Activated naive CD4-positive, alpha-beta T cell treated with anti-CD3 and anti-CD28 coated beads, Interleukin-2, amount 50 U/mL, for 24 hours (primary cell): ENCODE data around the gene ZBTB22.
A peak's percentile ranks its signal among the peaks of the same experiment; 100 is the strongest.

Experiments used
- H3K27ac Mint-ChIP-seq: one replicate; pipeline ENCODE4 v1.8.0; 2021; ENCODE audit warnings: mild to moderate bottlenecking, mixed read lengths
- H3K27me3 Mint-ChIP-seq: one replicate; pipeline ENCODE4 v1.8.0; 2021; ENCODE audit warnings: mixed read lengths
- H3K36me3 Mint-ChIP-seq: one replicate; pipeline ENCODE4 v1.8.0; 2021; ENCODE audit warnings: mixed read lengths
- H3K4me1 Mint-ChIP-seq: one replicate; pipeline ENCODE4 v1.8.0; 2021; ENCODE audit warnings: mixed read lengths
- H3K4me3 Mint-ChIP-seq: one replicate; pipeline ENCODE4 v1.8.0; 2021; ENCODE audit warnings: mild to moderate bottlenecking, mixed read lengths
- H3K9me3 Mint-ChIP-seq: one replicate; pipeline ENCODE4 v1.8.0; 2021; ENCODE audit warnings: mixed read lengths

The ZBTB22 gene

DNA sequence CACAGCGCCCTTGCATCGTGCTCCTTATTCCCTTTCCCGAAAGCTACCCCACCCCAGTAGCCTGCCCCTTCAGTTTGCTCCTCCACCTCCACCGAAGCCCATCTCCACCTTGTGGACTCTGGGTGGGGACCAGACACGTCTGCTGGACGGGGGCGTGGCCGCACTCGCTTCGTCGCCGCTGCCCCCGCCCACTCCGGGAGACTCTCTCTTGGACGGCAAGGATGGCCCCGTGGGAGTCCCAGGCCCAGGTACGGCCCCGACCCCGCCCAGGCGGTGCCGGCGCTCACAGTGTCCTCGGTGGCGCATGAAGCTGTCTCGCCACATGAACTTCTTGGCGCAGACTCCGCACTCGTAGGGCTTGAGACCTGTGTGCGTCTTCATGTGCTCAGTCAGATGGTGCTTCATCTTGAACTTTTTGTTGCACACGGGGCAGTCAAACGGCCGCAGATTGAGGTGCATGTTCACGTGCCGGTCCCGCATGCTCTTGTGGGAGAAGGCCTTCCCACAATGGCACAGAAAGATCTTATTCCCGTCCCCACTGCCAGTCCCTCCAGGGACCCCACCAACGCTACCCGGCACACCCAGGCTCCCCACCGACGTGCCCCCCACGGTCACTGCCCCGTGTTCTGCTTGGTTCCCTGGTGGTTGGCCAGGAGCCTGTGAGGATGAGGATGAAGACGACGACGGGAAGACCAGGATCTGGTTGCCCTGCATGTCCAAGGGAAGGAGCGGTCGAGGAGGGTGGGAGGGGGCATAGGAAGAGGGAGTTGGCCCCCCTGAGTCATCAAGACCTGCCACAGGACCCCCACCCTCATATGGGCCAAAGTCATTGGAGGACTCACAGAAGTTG is 2.4 kb downstream of the ZBTB22 start:
- peaks cover 66% of the 10 kb centered on the region for H3K4me1 Mint-ChIP-seq
- peaks cover 24% of the 10 kb centered on the region for H3K36me3 Mint-ChIP-seq
- H3K4me3 Mint-ChIP-seq, result peak overlapping the region; percentile 97
- H3K27ac Mint-ChIP-seq, result peak overlapping the region; percentile 96
- no peaks in the 10 kb centered on the region for H3K27me3 Mint-ChIP-seq
- no peaks in the 10 kb centered on the region for H3K9me3 Mint-ChIP-seq

DNA sequence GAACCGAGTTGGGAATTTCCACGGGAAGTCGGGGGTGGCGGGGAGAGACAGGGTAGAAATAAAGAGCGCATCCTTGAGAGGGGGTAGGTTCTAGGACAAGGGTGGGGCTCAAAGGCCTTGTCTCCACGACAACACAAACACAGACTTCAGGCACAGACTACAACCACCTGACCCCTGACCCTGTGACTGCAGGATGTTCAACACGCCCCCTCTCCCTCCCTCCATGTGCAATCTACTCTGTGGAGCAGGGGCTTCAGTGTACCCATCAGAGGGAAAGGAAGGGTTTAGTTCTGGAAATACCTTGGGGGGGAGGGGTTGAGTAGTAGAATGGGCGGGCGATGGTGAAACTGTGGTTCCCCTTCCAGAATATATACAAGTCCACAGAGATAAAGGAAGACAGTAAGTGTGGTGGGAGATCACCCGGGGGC is 3.0 kb downstream of the ZBTB22 start:
- H3K27me3 Mint-ChIP-seq, result no peaks in the 10 kb centered on the region
- H3K36me3 Mint-ChIP-seq, result peaks cover 19% of the 10 kb centered on the region
- no peaks in the 10 kb centered on the region for H3K9me3 Mint-ChIP-seq
- peak overlapping the region; percentile 97 for H3K4me3 Mint-ChIP-seq
- H3K27ac Mint-ChIP-seq, result peak overlapping the region; percentile 96
- peaks cover 60% of the 10 kb centered on the region for H3K4me1 Mint-ChIP-seq

- no peaks in the 10 kb centered on the region for H3K9me3 Mint-ChIP-seq
These were observed 3.6 kb downstream of the ZBTB22 start, which contains the start of gene TAPBP for GRCh38 chr6:33313709-33314514. Gene TAPBP (minus strand): TSS chr6:33314078. CDS start chr6:33314041, 37 bp downstream.

DNA sequence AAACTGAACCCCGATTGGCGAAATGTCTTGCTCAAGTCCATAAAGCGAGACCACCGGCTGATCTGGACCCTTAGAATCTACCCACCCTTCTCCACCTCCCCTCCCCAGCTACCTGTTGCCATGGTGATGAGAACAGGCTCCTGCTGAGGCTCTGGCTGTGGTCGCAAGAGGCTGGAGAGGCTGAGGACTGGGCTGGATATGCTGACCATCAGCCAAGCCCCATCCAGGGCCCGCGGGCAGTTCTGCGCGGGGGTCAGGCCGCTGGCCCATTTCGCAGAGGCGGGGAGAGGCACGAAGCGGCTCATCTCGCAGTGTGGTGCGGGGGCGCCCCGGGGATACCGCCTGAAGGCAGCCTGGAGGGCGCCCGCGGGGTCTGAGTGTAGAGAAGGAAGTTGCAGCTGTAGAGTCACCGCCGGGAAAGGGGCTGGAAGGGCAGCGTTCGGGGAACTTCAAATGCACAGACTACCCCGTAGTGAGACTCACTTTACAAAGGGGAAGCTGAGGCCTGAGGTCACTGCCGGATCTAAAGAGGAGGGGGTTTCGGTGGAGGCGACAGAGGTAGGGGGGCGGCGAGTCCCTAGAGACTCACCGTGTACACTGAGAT is 4.3 kb downstream of the ZBTB22 start:
- no peaks in the 10 kb centered on the region for H3K27me3 Mint-ChIP-seq
- H3K36me3 Mint-ChIP-seq, result peaks cover 17% of the 10 kb centered on the region
- H3K4me3 Mint-ChIP-seq, result peak overlapping the region; percentile 97
- H3K27ac Mint-ChIP-seq, result peak overlapping the region; percentile 96
- peaks cover 54% of the 10 kb centered on the region for H3K4me1 Mint-ChIP-seq
- no peaks in the 10 kb centered on the region for H3K9me3 Mint-ChIP-seq

More at GRCh38 chr6:33313709-33314514, 3.6 kb downstream of the ZBTB22 start, which contains the start of gene TAPBP:
- Mint-ChIP-seq H3K4me1 (peaks cover 54% of the 10 kb centered on the region), H3K27me3 (no peaks in the 10 kb centered on the region), H3K4me3 (peak within 1 kb of the TSS; percentile 97), H3K27ac (peak within 1 kb of the TSS; percentile 96), H3K36me3 (peaks cover 17% of the 10 kb centered on the region)

DNA sequence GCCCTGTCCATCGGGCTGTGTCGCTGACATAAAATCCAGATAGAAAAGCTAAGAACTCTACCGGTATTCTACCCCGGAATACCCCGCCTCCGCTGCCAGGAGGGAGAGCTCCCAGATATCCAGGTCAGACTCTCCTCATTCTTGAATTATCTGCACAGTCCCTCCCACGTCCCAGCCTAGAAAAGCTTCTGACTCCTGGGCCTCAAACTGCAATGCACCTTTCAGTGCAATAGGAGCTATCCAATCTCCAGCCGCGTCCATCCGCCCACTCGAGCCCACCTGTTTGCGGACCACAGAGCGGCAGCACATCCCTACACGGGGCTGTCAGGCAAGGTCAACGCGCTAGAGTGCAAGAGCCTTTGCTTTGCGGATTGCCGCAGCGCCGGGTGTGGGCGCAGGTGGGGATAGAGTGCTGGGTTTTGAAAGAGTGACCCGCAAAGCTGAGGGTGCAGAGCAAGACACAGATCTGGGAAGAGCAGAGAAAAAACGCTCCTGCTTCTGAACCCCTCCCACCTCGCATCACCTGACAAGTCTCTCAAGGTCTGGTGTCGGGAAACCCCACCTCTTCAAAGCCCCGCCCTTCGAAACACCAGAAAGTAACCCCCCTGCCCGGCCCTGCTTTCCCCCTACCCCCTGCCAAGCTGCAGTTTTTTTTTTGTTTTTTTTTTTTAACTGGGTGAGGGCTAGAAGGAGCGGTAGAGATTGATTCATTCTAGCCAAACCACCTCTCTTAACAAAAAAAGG is 5.0 kb downstream of the ZBTB22 start:
- H3K4me1 Mint-ChIP-seq, result peaks cover 53% of the 10 kb centered on the region
- peak overlapping the region; percentile 97 for H3K4me3 Mint-ChIP-seq
- H3K36me3 Mint-ChIP-seq, result peaks cover 17% of the 10 kb centered on the region
- no peaks in the 10 kb centered on the region for H3K27me3 Mint-ChIP-seq
- H3K27ac Mint-ChIP-seq, result peak overlapping the region; percentile 96
- H3K9me3 Mint-ChIP-seq, result no peaks in the 10 kb centered on the region

DNA sequence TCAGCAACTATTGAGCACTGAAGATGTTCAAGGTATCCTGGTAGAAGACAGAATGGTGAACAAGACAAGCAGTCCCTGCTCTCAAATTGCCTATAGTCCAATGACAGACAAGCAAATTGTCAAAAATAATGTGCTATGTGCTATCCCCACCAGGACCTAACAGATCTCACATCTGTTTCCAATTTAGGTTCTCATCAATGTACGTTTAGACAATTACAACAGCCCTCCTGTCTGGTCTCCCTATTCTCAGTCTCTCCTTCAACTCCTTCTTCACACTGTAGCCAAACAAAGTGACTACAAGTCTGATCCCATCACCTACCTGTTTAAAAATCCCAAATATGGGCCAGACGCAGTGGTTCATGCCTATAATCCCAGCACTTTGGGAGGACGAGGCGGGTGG is 11.2 kb downstream of the ZBTB22 start:
- Mint-ChIP-seq H3K27me3 (no peaks in the 10 kb centered on the region), H3K4me1 (peaks cover 34% of the 10 kb centered on the region), H3K4me3 (no peak overlapping the region), H3K27ac (peak overlapping the region; percentile 8), H3K9me3 (no peaks in the 10 kb centered on the region), H3K36me3 (peaks cover 12% of the 10 kb centered on the region)

GRCh38 chr6:33305052-33305451 is 12.5 kb downstream of the ZBTB22 start:
- Mint-ChIP-seq H3K27me3 (no peaks in the 10 kb centered on the region), H3K36me3 (peaks cover 11% of the 10 kb centered on the region), H3K4me3 (no peak overlapping the region), H3K27ac (no peak overlapping the region), H3K9me3 (no peaks in the 10 kb centered on the region), H3K4me1 (peaks cover 37% of the 10 kb centered on the region)

- H3K27me3 Mint-ChIP-seq, result no peaks in the 10 kb centered on the region
- peaks cover 12% of the 10 kb centered on the region for H3K36me3 Mint-ChIP-seq
- H3K9me3 Mint-ChIP-seq, result no peaks in the 10 kb centered on the region
- H3K4me3 Mint-ChIP-seq, result no peak overlapping the region
- peaks cover 46% of the 10 kb centered on the region for H3K4me1 Mint-ChIP-seq
- no peak overlapping the region for H3K27ac Mint-ChIP-seq
These were observed 13.3 kb downstream of the ZBTB22 start for GRCh38 chr6:33304216-33304615.

GRCh38 chr6:33301877-33302276 is 15.7 kb downstream of the ZBTB22 start:
- H3K9me3 Mint-ChIP-seq, result no peaks in the 10 kb centered on the region
- no peaks in the 10 kb centered on the region for H3K27me3 Mint-ChIP-seq
- no peak overlapping the region for H3K27ac Mint-ChIP-seq
- H3K4me1 Mint-ChIP-seq, result peaks cover 43% of the 10 kb centered on the region
- no peak overlapping the region for H3K4me3 Mint-ChIP-seq
- H3K36me3 Mint-ChIP-seq, result peaks cover 8% of the 10 kb centered on the region

DNA sequence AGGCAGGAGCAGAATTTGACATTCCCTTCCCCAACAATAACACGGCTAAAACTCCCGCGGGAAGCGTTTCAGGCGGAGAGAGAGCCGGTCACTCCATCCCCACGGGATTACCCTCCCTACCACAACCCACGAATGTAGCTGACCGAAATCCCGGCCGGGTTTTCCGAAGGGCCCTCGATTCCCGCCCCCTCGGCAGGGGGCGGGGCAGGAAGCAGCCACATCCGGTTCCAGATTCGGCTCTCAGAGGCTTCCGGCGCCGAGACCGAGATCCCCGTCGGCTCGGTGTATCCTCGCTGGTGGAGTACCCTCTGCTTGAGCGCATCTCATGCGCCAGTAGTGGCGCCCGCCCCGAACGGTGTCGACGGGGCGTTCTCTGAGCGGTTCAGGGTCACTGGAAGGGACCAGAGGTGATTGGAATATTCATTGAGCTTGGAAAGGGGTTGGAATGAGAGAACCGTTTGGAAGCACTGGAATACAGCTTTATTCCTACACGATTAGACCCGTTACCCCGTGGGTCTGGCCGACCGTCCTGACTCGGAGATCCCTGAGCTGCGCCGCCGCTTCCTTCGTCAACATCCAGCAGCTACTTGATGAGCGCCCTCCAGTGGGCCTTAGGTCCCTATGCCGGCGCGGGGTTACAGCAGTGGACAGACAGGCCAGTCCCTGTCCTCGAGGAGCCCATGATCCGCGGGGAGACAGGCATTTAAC is 18.2 kb downstream of the ZBTB22 start:
- Mint-ChIP-seq H3K4me1 (peaks cover 34% of the 10 kb centered on the region), H3K27me3 (no peaks in the 10 kb centered on the region), H3K27ac (peak overlapping the region; percentile 98), H3K36me3 (peaks cover 12% of the 10 kb centered on the region), H3K9me3 (no peaks in the 10 kb centered on the region), H3K4me3 (peak overlapping the region; percentile 98)

DNA sequence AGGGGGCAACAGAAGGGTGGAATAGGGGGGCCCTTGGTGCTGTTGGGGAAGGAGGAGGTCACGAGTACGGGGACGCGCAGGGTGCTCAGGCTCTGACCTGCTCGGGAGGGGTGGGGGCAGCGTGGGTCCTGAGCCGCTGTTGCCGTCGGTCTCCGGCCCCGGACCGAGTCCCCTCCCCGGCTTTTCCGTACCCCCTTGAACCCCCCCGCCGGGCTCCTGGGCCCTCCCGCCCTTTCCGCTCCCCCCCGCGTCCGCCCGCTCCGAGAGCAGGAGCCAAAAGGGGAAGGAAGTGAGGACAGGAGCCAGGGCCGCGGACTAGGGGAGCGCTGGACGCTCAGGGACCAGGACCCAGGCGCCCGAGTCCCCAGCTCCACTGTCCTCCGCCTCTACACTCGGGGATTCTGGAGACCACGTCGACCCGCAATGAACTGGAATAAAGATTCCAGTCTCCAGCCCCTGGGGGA is 18.7 kb downstream of the ZBTB22 start, which contains the start of gene RGL2:
RGL2 (minus strand) TSS at position 170 of the 464 bp plus-strand sequence. CDS start 332 bp downstream, outside the sequence.
- Mint-ChIP-seq H3K27me3 (no peaks in the 10 kb centered on the region), H3K4me1 (peaks cover 32% of the 10 kb centered on the region), H3K4me3 (peak within 1 kb of the TSS; percentile 98), H3K27ac (peak within 1 kb of the TSS; percentile 98), H3K9me3 (no peaks in the 10 kb centered on the region), H3K36me3 (peaks cover 13% of the 10 kb centered on the region)

GRCh38 chr6:33297956-33298772 is 19.4 kb downstream of the ZBTB22 start:
- H3K4me3 Mint-ChIP-seq, result peak overlapping the region; percentile 98
- H3K27ac Mint-ChIP-seq, result peak overlapping the region; percentile 95
- no peaks in the 10 kb centered on the region for H3K27me3 Mint-ChIP-seq
- no peaks in the 10 kb centered on the region for H3K9me3 Mint-ChIP-seq
- peaks cover 10% of the 10 kb centered on the region for H3K36me3 Mint-ChIP-seq
- H3K4me1 Mint-ChIP-seq, result peaks cover 27% of the 10 kb centered on the region

DNA sequence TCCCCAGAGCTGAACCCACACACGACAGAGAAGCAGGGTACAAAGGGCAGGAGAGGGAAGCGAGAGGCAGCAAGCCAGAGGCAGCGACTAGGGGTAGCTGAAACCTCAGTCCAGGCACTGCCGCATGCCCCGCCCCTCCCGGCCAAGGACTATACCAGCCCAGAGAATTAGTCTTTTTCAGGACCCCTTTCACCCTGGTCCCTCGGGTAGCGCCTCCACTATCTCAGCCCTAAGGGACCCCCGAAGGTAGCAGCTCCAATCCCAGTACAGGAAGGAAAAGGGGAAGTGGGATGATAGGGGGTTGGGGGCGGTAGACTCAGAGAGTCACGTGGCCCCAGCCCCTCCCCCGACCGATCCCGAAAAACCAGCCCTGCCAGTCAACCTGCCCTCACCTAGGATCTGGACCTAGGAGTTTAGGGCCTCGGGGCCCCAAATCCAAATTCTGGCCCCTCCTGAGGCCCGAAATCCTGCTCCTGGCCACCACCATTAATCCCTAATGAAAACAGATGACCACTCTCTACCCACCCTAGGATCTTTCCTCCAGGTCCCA is 20.1 kb downstream of the ZBTB22 start:
- peak overlapping the region; percentile 30 for H3K27ac Mint-ChIP-seq
- peaks cover 27% of the 10 kb centered on the region for H3K4me1 Mint-ChIP-seq
- H3K27me3 Mint-ChIP-seq, result no peaks in the 10 kb centered on the region
- peaks cover 10% of the 10 kb centered on the region for H3K36me3 Mint-ChIP-seq
- peak overlapping the region; percentile 33 for H3K4me3 Mint-ChIP-seq
- H3K9me3 Mint-ChIP-seq, result no peaks in the 10 kb centered on the region
